ENCODE results near the gene UST.

UST gene

DNA sequence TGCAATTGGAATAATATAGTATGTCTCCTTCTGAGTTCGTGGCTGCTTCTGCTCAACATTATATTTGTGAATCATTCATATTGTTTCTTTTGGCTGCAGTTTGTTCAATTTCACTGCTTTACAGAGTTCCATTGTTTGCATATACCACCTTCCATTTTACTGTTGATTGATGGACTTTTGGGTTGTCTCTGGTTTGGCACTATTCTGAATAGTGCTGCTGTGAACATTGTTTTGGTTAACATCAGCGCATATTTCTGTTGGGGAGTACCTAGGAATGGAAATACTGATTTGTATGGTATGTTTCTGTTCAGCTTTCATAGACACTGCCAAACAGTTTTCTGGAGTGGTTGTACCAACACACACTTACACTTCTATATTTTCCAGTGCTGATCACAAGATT, 46.9 kb downstream of the UST start:
- TF ChIP-seq, protein P1, sequence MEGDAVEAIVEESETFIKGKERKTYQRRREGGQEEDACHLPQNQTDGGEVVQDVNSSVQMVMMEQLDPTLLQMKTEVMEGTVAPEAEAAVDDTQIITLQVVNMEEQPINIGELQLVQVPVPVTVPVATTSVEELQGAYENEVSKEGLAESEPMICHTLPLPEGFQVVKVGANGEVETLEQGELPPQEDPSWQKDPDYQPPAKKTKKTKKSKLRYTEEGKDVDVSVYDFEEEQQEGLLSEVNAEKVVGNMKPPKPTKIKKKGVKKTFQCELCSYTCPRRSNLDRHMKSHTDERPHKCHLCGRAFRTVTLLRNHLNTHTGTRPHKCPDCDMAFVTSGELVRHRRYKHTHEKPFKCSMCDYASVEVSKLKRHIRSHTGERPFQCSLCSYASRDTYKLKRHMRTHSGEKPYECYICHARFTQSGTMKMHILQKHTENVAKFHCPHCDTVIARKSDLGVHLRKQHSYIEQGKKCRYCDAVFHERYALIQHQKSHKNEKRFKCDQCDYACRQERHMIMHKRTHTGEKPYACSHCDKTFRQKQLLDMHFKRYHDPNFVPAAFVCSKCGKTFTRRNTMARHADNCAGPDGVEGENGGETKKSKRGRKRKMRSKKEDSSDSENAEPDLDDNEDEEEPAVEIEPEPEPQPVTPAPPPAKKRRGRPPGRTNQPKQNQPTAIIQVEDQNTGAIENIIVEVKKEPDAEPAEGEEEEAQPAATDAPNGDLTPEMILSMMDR (IDR thresholded peaks at IDR 0.05; ENCODE audit: extremely low read depth, insufficient read depth, missing control alignments): no peak
- DNase-seq (ENCODE audit: low spot score): no peak
- in situ Hi-C loops (cut with MboI; ENCODE audit: low pct_unique_long_range_greater_than_20kb, low sequenced_read_pairs, unreplicated experiment): no loop called here

DNA sequence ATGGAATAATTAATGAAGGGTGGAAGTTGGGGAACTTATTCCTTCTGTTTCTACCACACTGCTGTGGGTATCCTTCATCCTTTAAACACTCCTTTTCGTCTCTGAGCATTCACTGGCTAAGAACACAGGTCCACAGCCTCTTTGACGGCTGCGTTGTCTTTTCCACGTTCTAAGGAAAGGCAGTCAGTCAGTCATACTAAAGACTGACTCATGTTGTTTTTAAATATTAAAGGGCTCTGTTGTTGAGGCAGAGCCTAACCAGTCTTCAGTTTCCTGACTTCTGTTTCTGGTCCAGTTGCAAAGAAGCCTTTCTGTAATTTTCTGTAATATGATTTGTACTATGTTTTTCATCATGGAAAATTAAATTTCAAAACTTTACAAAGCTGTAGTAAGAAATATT, 48.0 kb downstream of the UST start:
- TF ChIP-seq, protein P1 (IDR thresholded peaks at IDR 0.05; ENCODE audit: extremely low read depth, insufficient read depth, missing control alignments): no peak
- in situ Hi-C loops (cut with MboI; ENCODE audit: low pct_unique_long_range_greater_than_20kb, low sequenced_read_pairs, unreplicated experiment): no loop called here
- DNase-seq (ENCODE audit: low spot score): no peak

DNA sequence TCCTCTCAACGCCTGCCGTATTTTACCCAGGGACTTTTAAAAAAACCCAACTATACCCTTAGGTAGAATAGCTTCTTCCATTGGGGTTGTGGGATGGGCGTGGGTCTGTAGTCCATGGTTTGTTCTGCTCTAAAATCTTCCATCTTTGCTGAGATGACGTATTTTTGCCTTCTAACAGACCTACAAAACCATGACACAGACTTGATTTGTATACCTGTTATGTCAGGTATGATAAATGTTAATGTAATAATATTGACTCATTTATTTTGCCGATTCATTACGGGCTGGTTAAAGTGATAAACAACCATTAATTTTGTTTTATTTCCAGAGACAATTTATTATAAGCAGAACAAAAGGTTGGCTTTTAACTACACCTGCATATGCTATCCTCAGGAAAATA, 48.7 kb downstream of the UST start:
- TF ChIP-seq, protein P1 (IDR thresholded peaks at IDR 0.05; ENCODE audit: extremely low read depth, insufficient read depth, missing control alignments): no peak
- DNase-seq (ENCODE audit: low spot score): no peak
- in situ Hi-C loops (cut with MboI; ENCODE audit: low pct_unique_long_range_greater_than_20kb, low sequenced_read_pairs, unreplicated experiment): no loop called here

DNA sequence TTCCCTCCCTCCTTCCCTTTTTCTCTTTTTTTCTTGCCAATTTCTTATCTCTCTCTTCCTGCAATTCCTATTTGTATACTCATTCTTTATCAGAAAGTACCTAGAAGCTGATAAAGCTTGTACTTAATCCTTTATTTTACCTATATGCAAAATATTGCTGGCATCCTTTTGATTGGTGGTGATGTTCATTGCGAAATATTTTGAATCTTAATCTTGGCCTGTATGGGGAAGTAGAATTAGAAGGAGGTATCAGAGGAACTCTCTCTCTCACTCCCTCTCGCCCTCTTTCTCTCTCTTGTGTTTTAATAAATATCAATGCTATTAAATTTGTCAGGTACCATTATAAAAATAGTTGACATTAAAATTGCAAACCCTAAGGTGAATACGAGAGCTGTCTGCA, 52.8 kb downstream of the UST start:
- in situ Hi-C loops (cut with MboI; ENCODE audit: low pct_unique_long_range_greater_than_20kb, low sequenced_read_pairs, unreplicated experiment): no loop called here
- DNase-seq (ENCODE audit: low spot score): no peak
- TF ChIP-seq, protein P1 (IDR thresholded peaks at IDR 0.05; ENCODE audit: extremely low read depth, insufficient read depth, missing control alignments): no peak

DNA sequence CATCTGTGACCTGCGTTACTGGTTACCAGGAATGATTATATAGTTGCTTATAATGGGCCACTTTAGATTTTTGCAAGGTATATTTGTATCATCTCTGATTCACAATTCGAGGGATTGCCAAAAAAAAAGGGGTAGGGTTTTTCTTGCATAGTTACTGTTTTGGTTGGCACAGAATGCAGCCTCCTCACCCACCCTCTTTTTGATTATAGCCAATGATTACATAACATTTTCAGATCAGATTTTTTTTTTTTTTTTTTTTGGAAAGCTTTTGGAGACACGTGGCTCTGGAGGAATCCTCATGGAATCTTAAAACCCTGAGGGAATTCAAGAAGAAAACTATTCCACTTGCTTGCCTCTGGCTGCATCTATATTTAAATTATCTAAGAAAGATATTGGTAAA, 53.7 kb downstream of the UST start:
- in situ Hi-C loops (cut with MboI; ENCODE audit: low pct_unique_long_range_greater_than_20kb, low sequenced_read_pairs, unreplicated experiment): no loop called here
- DNase-seq (ENCODE audit: low spot score): no peak

DNA sequence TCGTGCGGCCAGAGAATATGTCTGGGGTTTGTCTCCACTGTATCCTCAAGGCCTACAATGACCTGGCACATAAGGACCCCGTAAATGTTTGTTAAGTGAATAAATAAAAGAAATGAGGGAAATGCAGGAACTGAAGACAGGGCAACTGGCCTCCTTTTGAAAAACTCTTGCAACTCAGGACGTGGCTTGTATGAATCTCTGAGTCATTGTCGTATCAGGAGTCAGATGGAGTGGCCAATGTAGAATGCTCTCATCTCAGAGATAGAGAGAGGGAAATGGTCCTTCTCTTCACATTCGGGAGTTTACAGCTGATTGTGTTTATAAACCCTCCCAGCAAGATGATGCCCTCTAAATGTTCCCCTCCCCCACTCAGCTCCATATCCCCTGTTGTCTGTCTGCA, 57.1 kb downstream of the UST start:
- no peak for DNase-seq (ENCODE audit: low spot score)
- in situ Hi-C loops (cut with MboI; ENCODE audit: low pct_unique_long_range_greater_than_20kb, low sequenced_read_pairs, unreplicated experiment): no loop called here
- TF ChIP-seq, protein P1 (IDR thresholded peaks at IDR 0.05; ENCODE audit: extremely low read depth, insufficient read depth, missing control alignments): no peak

More for the DNA sequence above, 53.7 kb downstream of the UST start:
- TF ChIP-seq, protein P1 (IDR thresholded peaks at IDR 0.05; ENCODE audit: extremely low read depth, insufficient read depth, missing control alignments): no peak

DNA sequence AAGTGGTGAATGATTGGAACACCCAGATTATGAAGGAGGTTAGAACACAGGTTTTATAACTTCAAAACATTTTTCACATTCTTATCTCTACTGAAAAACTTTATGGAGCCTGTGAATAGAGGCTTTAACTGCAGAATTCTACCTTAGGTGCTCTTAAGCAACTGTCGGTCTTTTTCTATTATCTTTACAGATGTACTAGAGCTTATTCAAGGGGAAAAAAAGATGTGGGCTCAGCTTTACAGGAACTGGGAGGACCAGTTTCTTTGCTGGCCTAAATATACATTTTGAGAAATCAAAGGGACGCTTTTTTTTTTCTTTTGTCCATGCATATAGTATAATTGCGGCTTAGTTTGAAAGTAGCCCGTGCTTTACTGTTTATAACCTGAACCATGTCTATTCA, 58.9 kb downstream of the UST start:
- no peak for DNase-seq (ENCODE audit: low spot score)
- TF ChIP-seq, protein P1 (IDR thresholded peaks at IDR 0.05; ENCODE audit: extremely low read depth, insufficient read depth, missing control alignments): no peak
- in situ Hi-C loops (cut with MboI; ENCODE audit: low pct_unique_long_range_greater_than_20kb, low sequenced_read_pairs, unreplicated experiment): no loop called here
